Forelimb muscle (tissue), 1 donor: Measurements from ENCODE around the gene SEC61A1. TPM values are rescaled to one million over a fixed set of nuclear protein-coding genes. Genes with fewer than 3 reads are reported as not detected.
A peak's percentile ranks its signal among the peaks of the same experiment; 100 is the strongest.

ENCODE experiments used
- DNase-seq: peaks from one replicate; pipeline ENCODE4 v3.0.0-alpha.2; 2013; ENCODE audit warnings: low read depth
- polyA plus RNA-seq: library from polyadenylated mRNA; unstranded; fragments of 120-200 nt; gene quantifications from one replicate; pipeline ENCODE4 v1.2.1, GENCODE V29; 2013; ENCODE audit not compliant: insufficient read length

The SEC61A1 gene
- 97.1 TPM for polyA plus RNA-seq

DNA sequence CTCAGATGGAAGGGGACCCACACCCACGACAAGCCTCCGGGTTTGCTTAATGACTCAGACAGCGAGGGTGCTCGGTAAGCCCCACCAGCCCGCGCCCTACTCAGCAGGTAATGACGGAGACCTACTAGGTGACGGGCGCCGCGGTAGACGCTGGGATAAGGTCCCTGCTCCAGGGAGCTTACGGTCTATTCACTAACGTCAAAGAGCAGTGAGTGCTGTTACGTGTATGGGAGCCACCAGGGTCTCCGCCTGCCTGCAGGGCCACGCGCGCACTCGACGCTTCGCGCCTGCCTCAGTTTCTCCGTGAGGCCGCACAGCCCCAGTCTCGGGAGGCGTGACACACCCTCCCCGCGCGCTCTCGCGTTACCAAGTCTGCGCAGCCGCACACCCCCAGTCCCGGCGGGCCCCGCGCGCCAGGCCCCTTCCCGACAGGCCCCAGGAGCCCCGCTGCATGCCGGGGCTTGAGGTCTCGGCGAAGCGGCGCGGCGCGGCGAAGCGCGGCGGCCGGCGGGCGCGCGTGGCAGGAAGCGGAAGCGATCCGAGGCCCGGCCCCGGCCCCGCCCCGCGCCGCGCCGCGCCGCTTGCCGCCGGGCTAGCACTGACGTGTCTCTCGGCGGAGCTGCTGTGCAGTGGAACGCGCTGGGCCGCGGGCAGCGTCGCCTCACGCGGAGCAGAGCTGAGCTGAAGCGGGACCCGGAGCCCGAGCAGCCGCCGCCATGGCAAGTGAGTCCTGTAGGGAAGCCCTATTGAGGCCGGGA, at the start of gene SEC61A1:
Gene SEC61A1, plus strand, starts transcription at position 601 of the 758 bp plus-strand sequence. Its CDS starts 116 bp downstream, at position 717.
- peak; percentile 83 for DNase-seq

DNA sequence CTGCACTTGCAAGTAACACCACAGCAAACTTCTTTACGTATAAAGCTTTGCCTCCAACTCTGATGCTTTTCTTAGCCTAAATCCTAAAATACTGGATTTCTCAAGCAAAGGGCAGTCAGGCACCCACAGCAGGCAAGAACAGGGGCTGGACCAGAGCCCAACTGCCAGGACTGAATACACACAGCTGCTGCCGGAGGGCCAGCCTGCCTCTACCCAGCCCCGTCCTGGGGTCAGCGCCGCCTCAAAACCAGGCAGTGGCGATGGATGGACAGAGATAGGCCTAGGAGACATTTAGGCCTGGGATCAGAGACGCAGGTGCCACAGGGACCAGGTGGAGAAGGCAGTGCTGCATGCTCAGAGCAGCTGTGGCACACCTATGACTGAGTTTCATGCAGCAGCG, 47.6 kb upstream of the SEC61A1 start:
- DNase-seq, result no peak

DNA sequence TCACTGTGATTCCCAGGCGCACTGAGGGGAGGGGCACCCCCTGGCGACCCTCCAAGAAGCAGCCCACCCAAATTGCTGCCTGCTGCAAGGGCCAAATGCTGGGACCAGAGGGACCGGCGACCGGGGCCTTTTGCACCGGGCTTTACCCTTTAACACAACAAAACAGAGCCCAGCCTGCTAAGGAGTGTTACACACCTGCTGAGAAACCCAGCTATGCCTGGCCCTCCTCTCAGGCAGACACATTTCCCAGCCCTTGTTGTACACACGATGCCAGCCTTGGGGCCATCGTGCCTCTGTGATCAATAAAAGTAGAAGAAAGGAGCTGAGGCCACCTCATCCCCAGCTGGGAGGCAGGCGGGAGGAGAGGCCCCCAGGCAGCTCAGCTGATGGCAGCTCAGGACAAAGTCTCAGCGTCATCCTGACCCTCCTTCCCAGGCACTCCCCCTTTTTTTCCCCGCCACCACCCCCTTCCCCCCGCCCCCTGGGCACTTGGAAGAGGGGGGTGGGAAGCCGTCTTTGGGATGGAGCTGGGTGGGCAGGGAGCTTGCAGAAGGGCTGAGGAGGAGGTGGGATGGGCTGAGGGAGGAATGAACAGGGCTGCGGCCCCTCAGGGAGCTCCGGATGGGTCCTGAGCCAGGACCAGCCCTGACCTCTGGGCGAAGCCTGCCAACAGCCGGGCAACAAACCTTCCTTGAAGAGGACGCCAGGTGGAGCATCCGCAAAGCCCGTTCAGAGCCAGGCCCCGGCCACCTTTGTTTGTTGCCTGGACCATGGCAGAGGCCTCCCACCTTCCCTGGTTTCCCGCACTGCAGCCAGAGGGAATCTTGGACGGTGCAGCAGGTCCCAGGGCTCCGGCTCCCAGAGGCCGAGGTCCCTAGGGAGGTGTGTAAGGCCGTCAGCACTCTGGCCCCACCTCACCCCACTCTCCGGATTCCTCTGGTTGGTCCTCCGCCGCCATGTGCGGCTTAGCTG, 45.9 kb upstream of the SEC61A1 start:
- DNase-seq, result no peak

DNA sequence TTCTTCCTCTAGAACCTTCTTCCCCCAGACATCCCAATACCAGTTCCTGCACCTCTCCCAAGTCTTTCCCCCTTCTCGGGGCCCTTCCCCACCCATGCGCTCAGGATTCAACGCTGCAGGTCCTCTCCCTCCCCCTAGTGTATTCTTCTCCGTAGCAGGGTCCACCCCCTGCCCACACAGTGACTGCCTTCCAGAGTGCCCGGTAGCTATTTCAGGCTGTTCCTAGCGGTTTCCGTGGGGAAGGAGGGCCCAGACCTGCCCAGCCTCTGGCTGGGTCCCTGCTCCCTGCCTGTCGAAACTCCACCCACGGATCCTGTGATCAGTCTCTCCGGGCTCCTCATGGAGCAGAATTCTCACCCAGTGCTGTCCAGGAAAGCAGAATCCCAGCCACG, 45.2 kb upstream of the SEC61A1 start:
- DNase-seq, result no peak

DNA sequence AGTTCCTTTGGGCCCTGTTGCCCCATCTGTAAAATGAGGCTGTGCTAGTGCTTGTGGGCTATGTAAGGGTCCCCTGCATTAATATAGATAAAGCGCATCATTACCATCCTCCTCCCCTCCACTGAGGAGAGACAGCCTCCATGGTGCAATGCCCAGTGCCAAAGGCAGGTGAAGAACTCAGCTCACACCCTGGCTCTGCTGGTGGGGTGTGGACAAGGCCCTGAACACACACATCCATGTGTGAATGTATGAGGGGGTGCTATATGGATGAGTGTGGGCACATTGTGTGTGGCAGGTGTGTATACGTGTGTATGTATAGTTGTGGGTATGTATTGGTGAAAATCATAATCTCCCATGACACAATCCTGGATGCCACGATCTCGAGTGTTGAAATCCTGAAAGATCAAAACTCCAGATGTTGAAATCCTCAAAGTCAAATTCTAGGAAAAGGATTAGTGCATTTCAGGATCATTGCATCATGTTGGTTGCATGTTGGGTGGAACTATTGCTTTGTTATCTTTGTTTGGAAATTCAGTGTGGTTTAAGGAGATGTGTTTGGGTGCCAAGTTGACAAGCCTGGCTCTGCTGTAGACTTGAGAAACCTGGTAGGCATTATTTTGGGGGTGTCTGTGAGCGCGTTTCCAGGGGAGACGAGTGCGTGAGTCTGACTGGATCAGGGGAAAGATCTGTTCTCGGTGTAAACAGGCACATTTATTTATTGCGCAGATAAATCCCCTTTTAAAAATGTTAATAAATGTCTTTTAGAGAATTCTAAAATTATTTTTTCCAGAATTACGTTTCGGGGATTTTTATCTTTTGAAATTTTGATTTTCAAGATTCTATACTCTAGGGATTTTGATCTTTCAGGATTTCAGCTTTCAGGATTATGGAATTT, 42.0 kb upstream of the SEC61A1 start:
- DNase-seq, result no peak

DNA sequence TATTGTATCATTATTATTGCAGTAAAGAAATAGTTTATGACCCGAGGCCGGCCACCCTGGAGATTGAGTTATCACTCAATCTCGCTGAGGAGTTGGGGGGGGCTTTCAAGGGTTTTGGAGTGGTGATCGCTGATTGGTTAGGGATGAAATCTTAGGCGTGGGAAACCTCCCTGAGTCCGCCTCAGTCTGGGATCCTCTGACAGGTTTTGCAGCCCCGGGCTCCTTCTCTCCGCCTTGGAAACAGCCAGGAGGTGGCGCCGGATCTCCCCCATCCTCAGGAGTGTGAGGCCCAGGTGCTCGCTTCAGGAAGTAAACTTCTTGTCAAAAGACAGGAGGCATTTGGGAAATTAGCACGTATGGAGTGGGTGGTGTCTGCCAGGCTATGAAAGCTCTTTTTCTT, 41.1 kb upstream of the SEC61A1 start:
- DNase-seq, result no peak

DNA sequence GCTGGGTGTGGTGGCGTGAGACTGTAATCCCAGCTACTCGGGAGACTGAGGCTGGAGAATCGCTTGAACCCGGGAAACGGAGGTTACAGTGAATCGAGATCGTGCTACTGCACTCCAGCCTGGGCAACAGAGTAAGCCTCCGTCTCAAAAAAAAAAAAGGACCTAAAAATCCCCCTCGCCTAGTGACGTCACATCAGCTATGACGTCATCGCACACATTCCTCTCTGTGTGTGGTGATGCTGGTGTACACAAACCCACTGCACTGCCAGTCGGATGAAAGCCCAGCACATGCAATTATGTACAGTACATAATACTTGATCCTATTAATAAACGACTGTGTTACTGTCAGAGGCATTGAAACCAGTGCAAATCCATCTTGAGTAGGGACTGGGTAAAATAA, 40.2 kb upstream of the SEC61A1 start:
- no peak for DNase-seq

DNA sequence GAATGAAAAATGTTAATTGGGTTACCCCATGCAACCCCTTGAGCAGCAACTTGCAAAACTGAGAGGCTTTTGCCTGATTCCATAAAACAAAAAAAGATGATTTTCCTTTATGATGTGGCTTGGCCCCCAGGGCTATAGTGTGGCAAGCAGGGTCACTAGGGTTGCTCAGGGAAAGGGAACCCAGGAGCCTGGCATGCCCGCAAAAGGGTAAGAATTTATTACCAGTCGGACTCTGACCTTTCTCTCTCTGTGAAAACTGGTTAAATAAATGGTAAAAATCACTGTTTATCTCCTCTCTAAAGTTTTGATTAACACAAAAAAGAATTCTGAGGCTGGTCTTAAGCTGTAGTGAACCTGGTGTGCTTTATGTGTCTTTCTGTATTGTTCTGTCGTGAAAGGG, 37.7 kb upstream of the SEC61A1 start:
- no peak for DNase-seq

DNA sequence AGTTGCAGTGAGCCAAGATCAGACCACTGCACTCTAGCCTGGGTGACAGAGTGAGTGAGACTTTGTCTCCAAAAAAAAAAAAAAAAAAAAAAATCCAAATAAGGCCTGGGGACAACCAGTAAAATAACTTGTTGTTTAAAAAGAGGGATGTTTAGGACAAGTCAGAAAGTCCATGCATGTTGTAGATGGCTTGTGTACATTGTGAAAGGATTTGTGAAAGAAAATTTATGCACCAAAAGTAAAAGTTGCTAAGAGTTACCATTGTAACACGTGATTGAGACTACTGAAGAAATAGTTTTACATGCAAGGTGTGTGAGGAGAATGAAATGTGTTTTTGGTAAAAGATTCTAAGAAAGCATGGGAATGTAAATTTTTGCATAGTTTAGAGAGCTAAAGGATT, 35.7 kb upstream of the SEC61A1 start:
- no peak for DNase-seq

DNA sequence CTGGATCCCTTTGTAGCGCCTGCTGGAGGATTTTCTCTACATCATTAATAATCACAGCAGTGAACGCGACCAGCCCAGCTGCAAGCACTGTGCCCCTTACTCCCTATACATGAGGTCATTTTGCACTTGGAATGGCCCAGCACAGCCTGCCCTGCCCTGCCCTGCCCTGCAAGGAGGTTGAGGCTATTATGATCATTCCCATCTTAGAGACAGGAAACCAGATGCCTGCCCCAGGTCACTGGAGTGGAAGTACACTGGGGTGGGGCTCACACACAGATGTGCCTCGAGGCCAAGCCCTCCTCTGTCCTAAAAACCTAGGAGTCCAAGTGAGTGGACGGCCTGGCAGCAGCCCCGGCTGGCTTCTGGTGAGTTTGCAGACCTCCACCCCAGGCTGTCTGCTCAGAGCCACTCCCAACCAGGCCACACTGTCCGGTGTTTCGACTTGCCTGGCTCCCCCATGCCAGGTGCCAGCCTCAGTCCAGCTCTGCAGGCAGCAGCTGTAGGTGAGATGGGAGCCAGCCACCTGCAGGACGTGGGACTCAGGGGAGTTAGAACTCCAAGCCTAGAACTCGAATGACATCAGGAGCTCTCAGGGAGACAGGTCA, 30.4 kb upstream of the SEC61A1 start:
- DNase-seq, result no peak

DNA sequence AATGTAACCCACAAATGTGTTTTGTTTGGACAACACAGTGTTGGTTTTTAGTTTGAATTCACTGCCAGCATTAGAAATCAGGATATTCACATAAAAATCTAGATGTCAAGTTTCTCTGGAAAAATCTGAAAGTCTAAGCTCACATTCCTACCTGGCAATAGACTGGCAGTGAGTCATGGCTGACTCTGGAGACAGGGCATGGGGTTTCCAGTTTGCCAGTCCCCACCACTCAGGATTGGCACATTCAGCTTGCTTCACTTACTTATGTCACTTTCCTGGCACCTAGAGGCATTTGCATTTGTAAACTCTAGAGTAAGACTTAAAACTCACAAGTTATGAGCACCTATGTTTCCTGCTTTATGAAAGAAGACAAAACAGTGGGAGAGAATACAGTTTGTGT, 19.1 kb upstream of the SEC61A1 start:
- DNase-seq, result no peak

DNA sequence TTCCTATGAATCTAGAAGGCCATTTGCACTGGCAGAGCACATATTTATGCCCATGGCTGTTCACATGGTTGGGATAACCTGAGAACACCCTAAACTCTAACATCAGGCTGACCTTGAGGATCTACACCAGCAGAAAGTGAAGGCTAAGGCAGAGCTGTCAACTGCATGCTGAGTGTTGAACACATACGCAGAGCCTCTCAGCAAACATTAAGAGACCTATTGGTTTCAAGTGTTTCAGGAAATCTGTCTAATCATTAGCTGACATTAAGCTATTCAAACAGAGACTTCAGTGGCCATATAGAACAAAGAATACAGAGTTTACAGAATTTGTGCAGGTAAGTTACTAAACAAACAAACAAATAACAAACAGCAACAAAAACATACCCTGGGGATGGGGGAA, 16.1 kb upstream of the SEC61A1 start:
- DNase-seq, result no peak

DNA sequence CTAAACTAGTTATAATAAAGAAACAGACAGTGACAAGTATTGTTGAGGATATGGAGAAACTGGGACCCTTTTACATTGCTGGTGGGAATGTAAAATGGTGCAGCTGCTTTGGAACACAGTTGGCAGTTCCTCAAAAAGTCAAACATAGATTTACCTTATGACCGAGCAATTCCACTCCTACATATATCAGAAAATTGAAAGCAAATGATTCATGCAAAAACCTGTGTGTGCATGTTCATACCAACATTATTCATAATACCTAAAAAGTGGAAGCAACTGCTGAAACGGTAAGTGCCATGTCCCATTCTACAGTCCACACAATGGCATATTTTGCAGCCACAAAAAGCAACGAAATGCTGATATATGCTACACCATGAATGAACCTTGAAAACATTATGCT, 12.2 kb upstream of the SEC61A1 start:
- no peak for DNase-seq

DNA sequence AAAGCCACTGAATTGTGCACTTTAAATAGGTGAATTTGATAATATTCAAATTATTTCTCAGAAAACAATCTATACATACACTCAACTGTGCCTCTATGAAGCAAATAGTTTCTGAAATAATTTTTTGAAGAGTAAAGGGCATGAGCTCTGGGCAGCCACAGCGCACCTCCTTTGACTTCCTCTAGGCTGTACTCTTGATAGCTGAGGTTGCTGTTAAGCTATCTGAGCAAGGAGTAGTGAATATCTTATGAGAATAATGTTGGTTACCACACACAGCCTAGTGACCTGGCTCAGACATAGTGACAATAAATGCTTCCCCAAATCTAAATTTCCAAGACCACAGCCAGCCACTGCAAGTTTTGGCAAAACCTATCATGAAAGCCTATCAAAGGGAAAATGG, 11.6 kb upstream of the SEC61A1 start:
- no peak for DNase-seq

DNA sequence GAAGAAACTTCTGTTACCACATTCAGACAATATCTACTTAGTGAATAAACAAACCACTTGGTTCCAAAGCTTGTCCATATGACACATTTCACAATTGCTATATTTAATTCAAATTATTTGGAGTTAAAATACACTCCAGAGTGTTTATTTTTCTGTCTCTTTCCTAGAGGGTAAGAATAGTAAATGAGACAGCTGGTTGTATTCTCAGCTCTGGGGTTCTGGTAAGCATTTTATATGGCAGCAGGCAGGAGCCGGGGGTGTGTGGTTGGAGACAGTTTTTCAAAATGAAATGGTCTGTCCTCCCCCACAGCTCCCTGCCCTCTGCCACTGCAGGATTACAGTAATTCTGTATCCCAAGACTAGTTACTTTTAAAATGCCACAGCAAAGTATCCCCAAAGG, 10.9 kb upstream of the SEC61A1 start:
- no peak for DNase-seq

DNA sequence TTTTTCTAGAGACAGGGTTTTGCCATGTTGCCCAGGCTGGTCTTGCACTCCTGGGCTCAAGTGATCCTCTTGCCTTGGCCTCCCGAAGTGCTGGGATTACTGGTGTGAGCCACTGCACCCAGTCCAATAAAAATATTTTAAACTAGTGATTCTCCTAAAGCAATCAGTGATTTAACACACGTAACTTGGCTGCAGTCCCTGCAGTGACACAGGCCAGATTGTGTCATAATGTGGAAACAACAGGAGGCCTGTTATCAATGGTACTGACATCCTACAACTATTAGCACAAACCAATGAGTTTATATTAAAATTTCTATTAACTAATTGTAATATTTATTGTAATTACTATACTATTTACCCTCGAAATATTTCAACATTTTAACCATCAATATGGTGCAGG, 1.6 kb upstream of the SEC61A1 start:
- no peak for DNase-seq

DNA sequence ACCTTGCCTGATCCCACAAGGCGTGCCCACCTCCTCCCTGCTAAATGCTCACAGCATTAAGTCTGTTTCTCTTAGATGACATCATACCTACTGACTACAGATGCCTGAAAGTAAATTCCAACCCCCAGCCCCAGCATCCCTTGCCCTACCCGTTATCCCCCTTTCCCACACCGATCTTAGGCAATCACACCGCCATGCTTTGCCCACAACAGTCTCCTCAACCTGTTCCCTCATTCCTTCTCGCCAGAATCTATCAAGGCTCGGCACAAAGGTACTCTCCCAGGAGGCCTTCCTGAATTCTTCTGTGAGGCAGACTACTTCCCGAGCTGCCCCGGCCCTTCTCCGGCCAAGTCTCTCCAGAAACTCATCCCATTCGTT, 789 bp upstream of the SEC61A1 start:
- DNase-seq, result no peak

DNA sequence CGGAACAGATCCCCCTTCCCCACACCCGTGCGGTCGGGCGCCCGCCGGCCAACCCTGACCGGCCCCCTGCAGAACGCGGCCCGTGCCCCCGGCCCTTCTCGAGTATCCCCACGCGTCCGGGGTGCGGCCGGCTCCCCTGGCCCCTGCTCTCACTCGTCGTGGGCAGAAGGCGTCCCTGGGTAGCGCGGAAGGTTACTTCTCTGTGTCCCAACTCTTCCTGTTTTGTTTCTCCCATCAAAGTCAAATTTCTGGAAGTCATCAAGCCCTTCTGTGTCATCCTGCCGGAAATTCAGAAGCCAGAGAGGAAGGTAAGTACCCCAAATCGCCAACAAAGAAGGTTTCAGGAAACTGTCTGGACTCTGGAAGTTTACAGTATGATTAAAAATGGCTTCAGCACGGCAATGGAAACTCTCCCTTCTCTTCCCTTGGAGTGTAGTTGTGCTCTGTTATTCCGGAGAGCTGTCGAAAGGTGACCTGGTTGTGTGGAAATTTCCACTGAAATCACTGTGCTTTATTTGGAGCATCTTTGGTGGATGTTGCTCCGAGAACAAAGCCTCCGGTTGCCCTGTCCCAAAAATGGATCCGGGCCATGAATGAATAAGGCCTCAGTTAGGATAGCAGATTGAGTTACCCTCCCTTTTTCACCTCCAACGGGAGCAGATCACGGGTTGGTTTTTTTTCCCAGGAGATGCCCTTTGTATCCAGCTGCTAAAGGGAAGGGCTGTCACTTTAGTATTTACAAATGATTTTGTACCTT, 536 bp downstream of the SEC61A1 start:
- no peak for DNase-seq

DNA sequence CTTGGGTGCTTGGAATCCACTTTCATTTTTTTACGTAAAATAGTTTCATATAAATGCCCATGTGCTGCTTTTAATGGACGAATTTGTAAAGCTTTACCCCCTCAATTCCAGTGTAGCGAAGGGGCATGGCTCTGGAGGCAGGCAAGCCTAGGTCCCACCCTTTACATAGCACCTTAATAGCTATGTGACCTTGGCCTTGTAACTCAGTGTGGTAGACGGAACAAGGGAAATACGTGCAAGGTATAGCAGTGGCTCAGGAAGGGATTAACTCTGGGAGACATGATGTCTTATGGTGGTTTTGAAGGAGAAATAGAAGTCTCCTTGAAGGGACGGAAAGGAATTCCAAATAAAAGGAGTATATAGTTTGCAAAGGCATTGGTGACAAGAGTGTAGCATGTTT, 1.4 kb downstream of the SEC61A1 start:
- DNase-seq, result no peak

DNA sequence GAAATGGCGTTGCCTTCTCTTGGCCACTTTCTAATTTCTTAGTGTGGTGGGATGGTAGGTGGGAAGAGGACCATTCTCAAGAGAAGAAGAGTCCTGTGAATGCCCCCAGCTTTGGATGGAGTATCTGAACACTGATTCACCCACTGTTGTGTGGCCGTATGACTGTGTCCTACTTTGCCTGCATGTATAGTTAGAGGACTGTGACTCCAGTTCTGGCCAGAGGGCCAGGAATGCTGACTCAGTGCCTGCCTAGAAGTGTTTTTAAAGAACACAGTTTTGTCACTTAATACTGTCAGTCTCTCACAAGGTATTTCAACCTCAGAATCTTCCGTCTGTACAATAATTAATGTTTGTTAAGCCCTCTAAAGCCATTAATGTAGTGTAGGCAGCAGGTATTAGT, 2.1 kb downstream of the SEC61A1 start:
- no peak for DNase-seq

DNA sequence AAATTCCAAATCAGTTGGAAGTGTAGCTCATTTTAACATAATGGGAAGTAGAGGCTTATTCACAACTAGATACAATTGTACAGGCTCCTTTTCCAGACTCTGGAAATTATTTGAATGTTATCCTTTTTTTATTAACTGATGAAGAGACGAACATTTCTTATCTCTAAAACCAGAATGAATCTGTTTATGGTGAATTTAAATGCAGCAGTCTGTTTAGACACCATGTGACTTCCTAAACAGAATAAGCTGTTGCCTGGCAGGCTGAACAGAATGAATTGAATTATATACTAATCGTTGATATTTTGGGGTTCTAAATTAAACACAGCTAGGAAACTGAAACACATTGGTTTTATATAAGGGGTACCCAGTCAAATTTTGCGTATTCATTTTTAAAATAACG, 4.0 kb downstream of the SEC61A1 start:
- no peak for DNase-seq
